ENCODE measurements around the gene TEX2. TPM values are rescaled to one million over a fixed set of nuclear protein-coding genes. Genes with fewer than 3 reads are reported as not detected.

The TEX2 gene
- total and polyA plus RNA-seq, 5 donors = 21.4 to 56.8 (median 43.8) TPM

DNA sequence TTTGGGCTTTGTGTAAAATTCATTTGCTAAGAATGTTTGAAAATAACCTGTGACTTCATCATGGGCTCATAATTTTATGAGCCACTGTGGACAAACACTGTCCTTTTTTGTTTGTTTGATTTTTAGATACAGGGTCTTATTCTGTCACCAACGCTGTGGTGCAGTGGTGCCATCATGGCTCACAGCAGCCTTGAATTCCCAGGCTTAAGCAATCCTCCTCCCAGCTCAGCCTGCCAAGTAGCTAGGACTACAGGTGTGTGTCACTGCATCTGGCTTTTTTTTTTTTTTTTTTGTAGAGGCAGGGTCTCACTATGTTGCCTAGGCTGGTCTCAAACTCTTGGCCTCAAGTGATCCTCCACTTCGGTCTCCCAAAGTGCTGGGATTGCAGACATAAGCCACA lies 8.3 kb downstream of the TEX2 start:
- Histone ChIP-seq H3K27ac (ENCODE audit: low read length) (no peak overlapping the region), H3K27me3 (ENCODE audit: control insufficient read depth, insufficient read depth) (no peaks in the 10 kb centered on the region), H3K9me3 (ENCODE audit: control insufficient read depth, low read length) (no peaks in the 10 kb centered on the region), H3K4me1 (ENCODE audit: control insufficient read depth, insufficient read depth, low read length) (peaks cover 10% of the 10 kb centered on the region), H3K4me3 (ENCODE audit: low read length) (no peak overlapping the region)
- no peak for DNase-seq
- intact Hi-C loops (cut with DNase I) = no loop called here
- WGBS = 94% methylated on average over 2 of the region's 2 CpGs
- no peak for ATAC-seq

DNA sequence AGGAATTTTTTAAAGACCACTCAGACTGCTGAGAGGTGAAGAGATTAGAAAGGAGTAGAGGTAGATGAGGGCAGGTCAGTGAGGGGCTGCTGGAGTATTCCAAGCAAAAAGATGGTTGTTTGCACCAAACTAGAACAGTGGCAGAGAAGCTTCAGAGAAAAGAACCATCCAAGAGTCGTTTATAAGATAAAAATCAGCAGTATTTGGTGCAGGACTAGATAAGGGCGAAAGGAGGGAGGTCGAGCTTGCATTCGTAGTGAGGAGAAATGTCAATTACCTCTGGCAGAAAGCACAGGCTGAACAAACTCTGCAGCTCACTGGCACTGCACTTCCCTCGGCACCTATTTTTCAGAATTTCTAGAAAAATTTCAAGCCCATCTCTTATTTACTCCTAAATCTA lies 9.6 kb downstream of the TEX2 start:
- Histone ChIP-seq H3K27ac (ENCODE audit: low read length) (no peak overlapping the region), H3K9me3 (ENCODE audit: control insufficient read depth, low read length) (no peaks in the 10 kb centered on the region), H3K4me1 (ENCODE audit: control insufficient read depth, insufficient read depth, low read length) (peaks cover 13% of the 10 kb centered on the region), H3K27me3 (ENCODE audit: control insufficient read depth, insufficient read depth) (no peaks in the 10 kb centered on the region), H3K4me3 (ENCODE audit: low read length) (no peak overlapping the region)
- intact Hi-C loops (cut with DNase I) = no loop called here
- 73% methylated on average over 5 of the region's 5 CpGs for WGBS
- ATAC-seq (no peak), DNase-seq (no peak)

DNA sequence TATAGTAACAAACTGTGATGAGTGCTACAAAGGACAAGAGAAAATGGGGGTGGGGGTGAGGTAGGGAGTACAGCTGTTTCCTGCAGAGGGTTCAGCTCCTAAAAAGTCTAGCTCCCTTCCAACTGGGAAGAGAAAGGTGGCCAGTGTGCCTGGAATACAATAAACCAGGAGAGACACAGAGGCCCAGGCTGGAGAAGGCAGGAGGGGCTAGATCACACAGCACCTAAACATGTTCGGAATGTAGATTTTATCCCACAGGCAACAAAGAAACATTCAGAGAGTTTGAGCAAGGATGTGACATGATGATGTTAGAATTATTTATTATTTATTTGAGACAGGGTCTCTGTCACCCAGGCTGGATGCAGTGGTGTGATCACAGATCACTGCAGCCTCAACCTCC lies 10.2 kb downstream of the TEX2 start:
- no peaks in the 10 kb centered on the region for H3K9me3 ChIP-seq (ENCODE audit: control insufficient read depth, low read length)
- WGBS = 100% methylated on average over 1 of the region's 1 CpG
- no peak overlapping the region for H3K27ac ChIP-seq (ENCODE audit: low read length)
- H3K4me3 ChIP-seq (ENCODE audit: low read length) = no peak overlapping the region
- no peaks in the 10 kb centered on the region for H3K27me3 ChIP-seq (ENCODE audit: control insufficient read depth, insufficient read depth)
- intact Hi-C loops (cut with DNase I) = no loop called here
- DNase-seq (no peak), ATAC-seq (no peak)
- peaks cover 13% of the 10 kb centered on the region for H3K4me1 ChIP-seq (ENCODE audit: control insufficient read depth, insufficient read depth, low read length)

DNA sequence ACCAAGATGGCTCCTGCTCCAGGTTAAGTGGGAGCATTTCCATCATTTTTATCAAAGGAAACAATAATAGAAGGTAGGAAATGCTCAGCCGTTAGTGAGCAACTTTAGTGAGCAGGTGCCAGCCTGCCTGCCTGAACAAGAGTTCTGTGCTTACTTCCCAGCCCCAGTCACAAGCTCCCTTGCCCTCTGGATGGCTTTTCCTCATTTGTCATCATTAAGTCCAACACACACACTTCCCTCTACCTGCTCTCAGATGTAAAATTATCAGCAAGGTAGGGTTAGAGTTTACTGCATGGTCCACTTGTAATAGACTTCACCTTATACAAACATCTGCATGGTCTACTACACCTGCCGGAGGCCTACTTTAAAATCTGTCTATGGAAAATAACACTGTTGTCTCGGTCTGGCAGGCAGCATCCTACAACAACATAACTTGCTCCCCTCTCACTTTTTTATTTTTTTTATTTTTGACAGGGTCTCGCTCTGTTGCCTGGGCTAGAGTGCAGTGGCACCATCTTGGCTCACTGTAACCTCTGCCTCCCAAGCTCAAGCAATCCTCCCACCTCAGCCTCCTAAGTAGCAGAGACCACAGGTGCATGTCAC lies 12.7 kb downstream of the TEX2 start:
- WGBS = 84% methylated on average over 4 of the region's 4 CpGs
- Histone ChIP-seq H3K27me3 (ENCODE audit: control insufficient read depth, insufficient read depth) (no peaks in the 10 kb centered on the region), H3K27ac (ENCODE audit: low read length) (peak overlapping the region; percentile 19), H3K4me3 (ENCODE audit: low read length) (no peak overlapping the region), H3K9me3 (ENCODE audit: control insufficient read depth, low read length) (no peaks in the 10 kb centered on the region), H3K4me1 (ENCODE audit: control insufficient read depth, insufficient read depth, low read length) (peaks cover 6% of the 10 kb centered on the region)
- no peak for DNase-seq
- ATAC-seq = no peak
- intact Hi-C loops (cut with DNase I) = no loop called here

DNA sequence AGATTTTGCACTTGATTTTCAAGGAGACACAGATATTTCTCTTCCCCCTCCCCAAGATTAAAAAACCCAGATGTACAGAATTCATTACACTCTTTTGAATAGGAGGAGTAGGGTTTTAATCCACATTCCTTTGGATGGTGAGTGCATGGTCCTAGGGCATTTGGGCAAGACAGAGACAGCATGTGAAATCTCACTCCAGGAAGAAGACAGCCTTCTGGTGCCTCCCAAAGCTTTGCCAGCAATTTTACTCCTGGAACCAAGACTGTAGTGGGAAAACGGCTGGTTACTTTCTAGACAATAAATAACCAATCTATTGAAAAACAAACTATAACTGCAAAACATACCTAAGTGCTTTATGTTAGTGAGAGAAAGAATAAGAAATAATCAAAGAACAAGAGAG lies 15.2 kb downstream of the TEX2 start:
- ATAC-seq (no peak), DNase-seq (no peak)
- Histone ChIP-seq H3K4me1 (ENCODE audit: control insufficient read depth, insufficient read depth, low read length) (peaks cover 6% of the 10 kb centered on the region), H3K27ac (ENCODE audit: low read length) (no peak overlapping the region), H3K4me3 (ENCODE audit: low read length) (no peak overlapping the region), H3K27me3 (ENCODE audit: control insufficient read depth, insufficient read depth) (no peaks in the 10 kb centered on the region), H3K9me3 (ENCODE audit: control insufficient read depth, low read length) (no peaks in the 10 kb centered on the region)
- intact Hi-C loops (cut with DNase I) = no loop called here
- WGBS = 74% methylated on average over 1 of the region's 1 CpG

DNA sequence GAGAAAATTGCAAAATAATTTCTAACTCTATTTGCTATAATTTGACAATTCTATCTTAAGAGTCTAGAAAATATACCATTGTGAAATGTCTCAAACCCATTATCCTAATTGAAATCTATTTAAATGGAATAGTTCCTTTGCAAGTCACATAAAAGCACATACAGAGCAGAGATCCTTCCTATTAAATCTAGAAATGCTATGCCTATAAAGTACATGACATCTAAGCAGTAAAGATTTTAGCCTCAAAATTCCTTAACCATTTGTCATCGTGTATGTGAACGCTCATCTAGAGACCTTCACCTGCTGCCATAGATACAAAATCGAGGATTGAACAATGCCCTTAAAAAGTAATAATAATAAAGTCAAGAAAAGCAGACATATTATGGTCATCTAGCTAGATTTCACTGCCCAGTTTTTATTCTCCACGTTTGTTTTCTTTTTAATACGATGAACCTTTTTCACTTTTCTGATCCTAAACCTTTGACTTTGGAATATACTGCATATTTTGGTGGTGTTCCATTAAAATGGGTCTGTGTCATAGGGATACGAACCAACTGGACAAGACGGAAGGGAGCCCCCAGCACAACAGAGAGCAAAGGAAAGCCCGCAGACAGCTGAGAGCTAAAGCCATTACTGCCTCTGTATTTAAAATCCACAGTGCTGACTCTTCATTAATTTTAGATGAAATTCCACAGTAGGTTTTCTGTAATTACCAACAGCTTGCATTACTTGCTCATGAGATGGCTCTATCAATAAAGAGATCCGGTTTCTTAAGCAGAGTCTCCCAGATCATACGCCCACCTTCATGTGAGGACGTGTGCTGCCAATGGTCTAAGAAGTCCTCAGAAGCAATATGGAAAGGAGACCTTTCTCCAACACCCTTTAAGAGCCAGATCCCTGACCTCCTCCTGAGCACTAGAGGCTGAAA lies 17.6 kb downstream of the TEX2 start:
- WGBS = 89% methylated on average over 11 of the region's 11 CpGs
- Histone ChIP-seq H3K27me3 (ENCODE audit: control insufficient read depth, insufficient read depth) (no peaks in the 10 kb centered on the region), H3K4me3 (ENCODE audit: low read length) (no peak overlapping the region), H3K27ac (ENCODE audit: low read length) (no peak overlapping the region), H3K9me3 (ENCODE audit: control insufficient read depth, low read length) (no peaks in the 10 kb centered on the region), H3K4me1 (ENCODE audit: control insufficient read depth, insufficient read depth, low read length) (peaks cover 10% of the 10 kb centered on the region)
- ATAC-seq = no peak
- DNase-seq = no peak
- intact Hi-C loops (cut with DNase I) = no loop called here

DNA sequence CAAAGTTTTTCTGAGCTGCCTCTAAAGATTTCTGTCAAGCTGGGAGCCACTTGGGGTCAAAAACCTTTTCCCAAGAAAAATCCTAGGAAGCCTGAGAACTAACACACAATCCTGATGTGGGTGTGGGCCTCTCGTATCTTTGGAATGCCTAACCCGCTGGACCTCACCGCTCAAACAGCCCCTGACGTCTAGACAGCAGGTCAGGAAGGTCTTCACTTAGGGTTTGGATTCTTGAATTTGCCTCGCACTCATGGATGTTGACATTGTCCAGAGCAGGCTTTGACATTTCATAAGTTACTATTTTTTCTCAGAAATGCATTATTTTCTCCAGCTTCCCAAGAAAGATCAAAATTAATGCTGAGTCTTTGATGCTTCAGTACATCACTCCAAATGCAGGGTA lies 18.9 kb downstream of the TEX2 start:
- Histone ChIP-seq H3K27me3 (ENCODE audit: control insufficient read depth, insufficient read depth) (no peaks in the 10 kb centered on the region), H3K4me1 (ENCODE audit: control insufficient read depth, insufficient read depth, low read length) (peaks cover 9% of the 10 kb centered on the region), H3K27ac (ENCODE audit: low read length) (no peak overlapping the region), H3K9me3 (ENCODE audit: control insufficient read depth, low read length) (no peaks in the 10 kb centered on the region), H3K4me3 (ENCODE audit: low read length) (no peak overlapping the region)
- DNase-seq (no peak), ATAC-seq (no peak)
- intact Hi-C loops (cut with DNase I) = no loop called here
- 61% methylated on average over 5 of the region's 5 CpGs for WGBS

DNA sequence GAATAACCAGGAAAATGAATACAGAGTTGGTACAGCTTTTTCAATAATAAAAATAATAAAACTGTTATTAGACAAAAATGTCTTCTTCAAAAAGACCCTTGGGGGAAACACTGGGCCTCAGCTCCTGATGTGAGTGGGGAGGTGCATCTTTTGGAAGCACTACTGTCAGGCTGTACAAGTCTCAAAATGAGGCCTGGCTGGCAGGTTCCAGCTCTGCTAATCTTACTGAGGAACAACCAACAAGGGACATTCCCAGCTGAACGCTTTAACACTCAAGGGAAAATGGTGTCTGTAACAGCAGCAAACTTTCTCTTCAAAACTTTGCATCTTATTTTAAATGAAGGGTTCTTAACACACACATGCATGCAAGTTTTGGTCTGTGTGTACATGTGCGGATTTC lies 19.7 kb downstream of the TEX2 start:
- peaks cover 8% of the 10 kb centered on the region for H3K4me1 ChIP-seq (ENCODE audit: control insufficient read depth, insufficient read depth, low read length)
- intact Hi-C loops (cut with DNase I) = no loop called here
- H3K9me3 ChIP-seq (ENCODE audit: control insufficient read depth, low read length) = no peaks in the 10 kb centered on the region
- no peak overlapping the region for H3K27ac ChIP-seq (ENCODE audit: low read length)
- no peak for ATAC-seq
- H3K4me3 ChIP-seq (ENCODE audit: low read length) = no peak overlapping the region
- WGBS = 80% methylated on average over 2 of the region's 2 CpGs
- peak in 1 of 3 donors; percentile 58 for DNase-seq
- no peaks in the 10 kb centered on the region for H3K27me3 ChIP-seq (ENCODE audit: control insufficient read depth, insufficient read depth)

DNA sequence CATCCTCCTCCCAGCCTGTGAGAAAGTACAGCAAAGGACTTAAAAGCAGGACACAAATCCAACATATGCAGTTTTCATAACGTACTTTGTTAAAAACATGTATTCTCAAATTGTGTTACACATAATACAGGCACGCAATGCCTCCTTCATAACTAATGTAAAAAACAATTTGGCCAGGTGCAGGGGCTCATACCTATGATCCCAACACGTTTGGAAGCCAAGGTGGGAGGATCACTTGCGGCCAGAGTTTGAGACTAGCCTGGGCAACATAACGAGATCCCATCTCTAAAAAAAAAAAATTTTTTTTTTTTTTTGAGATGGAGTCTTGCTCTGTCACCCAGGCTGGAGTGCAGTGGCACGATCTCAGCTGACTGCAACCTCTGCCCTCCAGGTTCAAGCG lies 20.4 kb downstream of the TEX2 start:
- intact Hi-C loops (cut with DNase I) = no loop called here
- DNase-seq (no peak), ATAC-seq (no peak)
- Histone ChIP-seq H3K4me1 (ENCODE audit: control insufficient read depth, insufficient read depth, low read length) (peaks cover 8% of the 10 kb centered on the region), H3K27ac (ENCODE audit: low read length) (no peak overlapping the region), H3K9me3 (ENCODE audit: control insufficient read depth, low read length) (no peaks in the 10 kb centered on the region), H3K4me3 (ENCODE audit: low read length) (no peak overlapping the region), H3K27me3 (ENCODE audit: control insufficient read depth, insufficient read depth) (no peaks in the 10 kb centered on the region)
- WGBS = 97% methylated on average over 7 of the region's 7 CpGs

DNA sequence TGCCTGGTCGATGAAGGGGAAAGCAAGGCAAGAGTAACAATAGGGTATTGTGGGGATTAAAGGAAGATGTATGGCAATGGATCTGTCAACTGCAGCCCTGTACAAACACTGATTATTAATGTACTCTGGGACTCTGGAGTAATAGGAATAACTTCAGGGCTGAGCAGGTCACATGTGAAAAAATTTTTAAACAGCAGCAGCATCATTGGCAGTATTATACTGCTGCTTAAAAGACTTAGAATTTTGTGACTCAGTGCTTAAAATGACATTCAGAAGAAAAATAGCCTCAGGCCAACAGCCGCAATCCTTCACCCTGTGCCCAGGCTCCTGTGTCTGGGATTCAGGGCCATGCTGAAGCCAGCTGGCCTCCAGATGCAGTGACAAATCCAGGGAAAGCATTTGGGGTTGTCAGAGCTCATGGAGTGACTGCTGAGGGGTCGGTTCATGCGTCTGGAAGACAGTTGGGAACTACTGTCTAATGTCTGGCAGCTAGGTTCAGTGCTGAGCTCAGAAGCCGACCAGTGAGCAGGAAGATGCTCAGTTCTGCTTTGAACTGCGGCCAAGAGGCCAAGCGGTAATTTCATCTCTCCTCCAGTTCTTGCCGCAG lies 22.2 kb downstream of the TEX2 start:
- DNase-seq (peak; percentile 79 to 84 (median 79)), ATAC-seq (peak; percentile 83 to 86)
- Histone ChIP-seq H3K27ac (ENCODE audit: low read length) (peak overlapping the region; percentile 74), H3K9me3 (ENCODE audit: control insufficient read depth, low read length) (no peaks in the 10 kb centered on the region), H3K27me3 (ENCODE audit: control insufficient read depth, insufficient read depth) (no peaks in the 10 kb centered on the region), H3K4me3 (ENCODE audit: low read length) (no peak overlapping the region), H3K4me1 (ENCODE audit: control insufficient read depth, insufficient read depth, low read length) (peaks cover 8% of the 10 kb centered on the region)
- intact Hi-C loops (cut with DNase I) = no loop called here
- WGBS = 13% methylated on average over 8 of the region's 8 CpGs

DNA sequence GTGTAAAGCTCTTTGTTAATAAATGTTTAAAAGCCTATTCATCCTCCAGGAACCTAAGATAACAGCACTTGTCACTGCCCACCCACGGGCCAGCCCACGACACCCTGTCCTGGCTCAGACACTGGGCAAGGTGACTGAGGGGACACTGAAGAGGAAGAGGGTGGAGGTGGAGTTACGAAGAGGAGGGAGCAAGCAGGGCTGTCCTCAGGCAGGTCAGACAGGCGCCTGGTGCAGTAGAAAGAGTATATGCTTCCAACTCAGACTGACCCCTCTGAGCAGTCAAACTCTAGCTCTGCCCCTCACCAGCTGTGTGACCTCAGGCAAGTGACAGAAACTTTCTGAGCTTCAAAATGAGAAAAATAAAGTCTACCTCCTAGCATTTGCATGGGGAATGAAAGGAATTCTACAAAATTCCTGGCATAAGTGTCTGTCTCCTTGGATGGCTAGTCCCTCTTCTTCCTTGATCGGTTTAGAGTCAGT lies 22.8 kb downstream of the TEX2 start:
- ATAC-seq (peak; percentile 80 to 82), DNase-seq (peak in 2 of 3 donors; percentile 68 to 70)
- 24% methylated on average over 5 of the region's 5 CpGs for WGBS
- H3K27ac ChIP-seq (ENCODE audit: low read length) = peak overlapping the region; percentile 60
- H3K9me3 ChIP-seq (ENCODE audit: control insufficient read depth, low read length) = no peaks in the 10 kb centered on the region
- no peak overlapping the region for H3K4me3 ChIP-seq (ENCODE audit: low read length)
- no peaks in the 10 kb centered on the region for H3K27me3 ChIP-seq (ENCODE audit: control insufficient read depth, insufficient read depth)
- H3K4me1 ChIP-seq (ENCODE audit: control insufficient read depth, insufficient read depth, low read length) = peaks cover 8% of the 10 kb centered on the region
- intact Hi-C loops (cut with DNase I) = no loop called here

Data from right cardiac atrium (tissue), 5 donors.